HL-60 (cell line): Measurements from ENCODE around the gene TOX2.

ENCODE experiments used
- GABPA ChIP-seq: IDR thresholded peaks from 2 replicates; pipeline ENCODE4 v1.6.1; 2012; ENCODE audit warnings: low read depth
- POLR2AphosphoS5 ChIP-seq: IDR thresholded peaks from 2 replicates; pipeline ENCODE4 v1.6.1; 2012; ENCODE audit warnings: low read depth
- TF ChIP-seq, protein P1 (sequence below): IDR thresholded peaks from one replicate; pipeline ENCODE4 v1.5.1; 2011; ENCODE audit warnings: low read length, control low read depth, inconsistent platforms; ENCODE audit not compliant: insufficient read depth

DNA sequence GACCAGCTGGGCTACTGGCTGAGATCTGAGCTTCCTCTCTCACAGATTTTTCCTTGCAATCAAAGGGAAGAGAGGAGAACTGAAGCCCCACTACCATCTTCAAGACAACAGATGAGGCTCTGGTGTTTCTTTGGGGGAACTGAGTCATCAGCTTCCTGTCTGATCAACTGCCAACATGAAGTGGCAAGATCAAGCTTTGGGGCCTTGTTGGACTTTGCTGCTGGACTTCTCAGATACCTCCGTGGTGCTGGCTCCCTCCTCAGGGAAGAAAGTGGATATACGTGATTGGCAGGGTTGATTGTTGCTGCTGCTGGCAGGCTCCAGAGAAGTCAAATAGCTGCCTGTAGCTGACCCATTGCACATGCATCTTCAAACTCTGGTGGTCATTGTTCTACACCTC is 3.6 kb upstream of the TOX2 start:
- TF ChIP-seq, protein P1, sequence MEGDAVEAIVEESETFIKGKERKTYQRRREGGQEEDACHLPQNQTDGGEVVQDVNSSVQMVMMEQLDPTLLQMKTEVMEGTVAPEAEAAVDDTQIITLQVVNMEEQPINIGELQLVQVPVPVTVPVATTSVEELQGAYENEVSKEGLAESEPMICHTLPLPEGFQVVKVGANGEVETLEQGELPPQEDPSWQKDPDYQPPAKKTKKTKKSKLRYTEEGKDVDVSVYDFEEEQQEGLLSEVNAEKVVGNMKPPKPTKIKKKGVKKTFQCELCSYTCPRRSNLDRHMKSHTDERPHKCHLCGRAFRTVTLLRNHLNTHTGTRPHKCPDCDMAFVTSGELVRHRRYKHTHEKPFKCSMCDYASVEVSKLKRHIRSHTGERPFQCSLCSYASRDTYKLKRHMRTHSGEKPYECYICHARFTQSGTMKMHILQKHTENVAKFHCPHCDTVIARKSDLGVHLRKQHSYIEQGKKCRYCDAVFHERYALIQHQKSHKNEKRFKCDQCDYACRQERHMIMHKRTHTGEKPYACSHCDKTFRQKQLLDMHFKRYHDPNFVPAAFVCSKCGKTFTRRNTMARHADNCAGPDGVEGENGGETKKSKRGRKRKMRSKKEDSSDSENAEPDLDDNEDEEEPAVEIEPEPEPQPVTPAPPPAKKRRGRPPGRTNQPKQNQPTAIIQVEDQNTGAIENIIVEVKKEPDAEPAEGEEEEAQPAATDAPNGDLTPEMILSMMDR = no peak
- no peak for TF ChIP-seq POLR2AphosphoS5
- TF ChIP-seq GABPA = no peak
